Stimulated activated CD4-positive, alpha-beta T cell treated with anti-CD3 and anti-CD28 coated beads, TNF-alpha, amount 100 ng/mL, for 24 hours (primary cell): Measurements from ENCODE around the gene STK17A.
"Not testable (repeated sequence)": the region's sequence is repeated elsewhere in the genome, so short reads cannot be mapped to it uniquely, and the experiment has no call there.

Source experiments
- DNase-seq, 3 experiments: peaks; one replicate each; pipeline ENCODE4 v3.0.0-alpha.2; 2020; ENCODE audit warnings: low read depth in 3 of 3

STK17A gene

DNA sequence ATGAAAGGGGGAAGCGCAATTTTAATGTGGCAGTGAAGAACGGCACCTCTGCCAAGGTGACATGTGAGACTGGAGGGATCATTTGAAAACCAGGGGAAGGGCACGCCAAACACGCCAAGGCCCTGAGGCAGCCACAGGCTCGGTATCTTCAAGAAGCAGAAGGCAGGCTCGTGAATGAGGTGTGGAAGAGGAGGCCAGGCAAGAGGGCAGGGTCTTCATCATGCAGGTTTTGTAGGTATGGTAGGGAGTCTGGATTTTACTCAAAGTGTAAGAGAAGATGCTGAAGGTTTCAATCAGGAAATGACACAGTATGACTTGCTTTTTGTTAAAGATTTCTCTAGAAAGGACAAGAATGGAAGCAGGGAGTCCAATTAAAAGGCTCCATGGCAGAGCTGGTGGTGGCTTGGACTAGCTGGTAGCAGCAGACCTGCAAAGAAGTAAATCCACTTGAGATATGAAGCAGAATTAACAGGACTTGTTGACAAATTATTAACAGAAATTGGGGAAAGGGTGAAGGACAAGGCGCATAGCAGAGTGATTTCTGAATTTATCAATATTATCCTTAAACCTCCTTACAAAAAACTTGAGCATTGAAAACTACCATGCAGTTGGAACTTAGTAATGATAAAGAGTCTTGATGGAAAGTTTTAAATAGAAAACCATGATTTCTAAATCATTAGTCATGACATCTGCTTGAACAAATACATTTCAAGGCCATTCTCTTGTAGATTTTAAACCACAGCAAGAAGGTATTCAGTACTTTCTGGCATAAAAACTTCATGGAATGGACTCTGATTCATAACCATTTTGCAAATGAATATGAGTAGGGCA, 76.0 kb downstream of the STK17A start:
- DNase-seq: no peak

DNA sequence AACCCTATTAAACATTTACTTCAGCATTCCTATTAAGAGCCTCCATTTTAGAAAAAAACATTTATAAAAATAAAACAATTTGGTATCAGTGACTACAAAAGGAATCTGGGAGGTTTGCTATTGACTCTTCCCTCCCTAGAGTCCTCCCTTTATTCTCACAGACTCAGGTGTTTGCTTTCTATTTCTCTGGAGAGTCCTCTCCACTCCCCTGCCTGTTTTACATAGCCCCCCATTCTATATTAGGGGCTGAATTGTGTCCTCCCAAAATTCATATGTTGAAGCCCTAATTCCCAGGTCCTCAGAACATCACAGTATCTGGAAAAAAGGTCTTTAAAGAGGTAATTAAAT, 76.6 kb downstream of the STK17A start:
- DNase-seq: no peak

DNA sequence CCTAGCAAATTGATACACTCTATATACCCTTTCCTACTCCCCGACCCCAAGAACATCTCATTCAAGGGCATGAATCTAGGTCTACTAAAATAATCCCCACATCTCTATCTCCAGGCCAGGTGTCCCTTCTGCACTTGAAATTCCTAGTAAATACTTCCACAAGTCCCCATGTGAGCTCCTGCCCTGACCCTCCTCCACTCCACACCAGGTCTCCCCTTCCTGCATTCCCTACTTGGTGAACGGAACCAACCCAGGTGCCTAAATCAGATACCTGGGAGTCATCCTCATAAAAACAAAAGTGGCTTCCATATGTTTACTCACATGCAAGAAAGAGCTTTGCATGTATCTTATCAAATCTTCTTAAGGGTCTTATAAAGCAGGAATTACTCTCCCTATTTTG, 77.2 kb downstream of the STK17A start:
- no peak for DNase-seq

DNA sequence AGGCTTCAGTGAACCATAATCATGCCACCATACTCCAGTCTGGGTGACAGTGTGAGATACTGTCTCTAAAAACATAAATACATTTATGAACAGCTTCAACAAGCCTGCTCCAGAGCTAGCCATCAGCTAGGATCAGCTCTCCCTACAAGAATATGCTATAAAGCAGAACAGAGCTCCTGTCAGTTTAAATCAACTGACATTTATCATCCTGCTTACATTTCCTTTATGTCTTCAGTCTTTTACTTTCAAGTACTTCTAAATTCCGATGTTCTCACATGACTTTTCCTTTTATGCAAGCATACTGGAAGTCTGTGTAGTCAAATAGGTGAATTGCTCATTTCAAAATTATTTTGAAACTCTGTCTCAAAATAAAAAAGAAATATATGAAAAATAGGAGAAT, 81.8 kb downstream of the STK17A start:
- no peak for DNase-seq

DNA sequence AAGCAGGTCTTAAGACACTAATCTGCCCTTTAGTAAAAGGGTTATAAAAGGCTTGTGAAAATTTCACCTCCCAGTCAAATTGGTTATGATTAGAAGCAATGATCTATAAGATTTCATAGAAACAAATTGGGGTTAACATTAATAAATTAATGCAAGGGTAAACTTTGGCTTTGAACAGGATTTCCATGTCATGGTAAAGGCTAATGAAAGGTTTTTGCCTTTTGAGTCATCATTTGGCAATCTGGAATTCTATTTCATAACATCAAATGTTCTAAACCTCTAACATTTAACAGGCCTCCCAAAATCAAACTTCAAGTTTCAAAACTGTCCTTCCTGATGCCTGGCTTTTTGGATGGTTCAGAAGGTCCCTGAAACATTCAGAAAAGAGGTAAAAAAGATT, 84.0 kb downstream of the STK17A start:
- DNase-seq: no peak

DNA sequence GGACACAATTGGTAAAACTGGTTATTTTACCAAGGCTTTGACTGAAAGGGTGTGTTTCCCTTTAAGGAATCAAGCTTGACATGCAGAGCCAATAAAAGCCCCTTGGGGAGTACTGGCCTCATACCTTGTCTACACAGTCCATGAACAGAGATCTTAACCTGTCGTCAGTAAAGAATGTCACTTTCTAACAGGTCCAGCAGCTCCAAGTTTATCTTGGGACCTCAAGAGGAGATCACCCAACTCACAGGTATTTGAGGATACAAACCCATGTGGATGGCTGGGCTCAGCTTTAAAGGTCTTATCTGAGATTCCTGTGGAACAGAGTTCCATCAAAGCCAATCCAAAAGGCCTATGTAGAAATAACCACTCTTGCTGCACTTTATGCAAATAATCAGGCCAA, 85.1 kb downstream of the STK17A start:
- no peak for DNase-seq

DNA sequence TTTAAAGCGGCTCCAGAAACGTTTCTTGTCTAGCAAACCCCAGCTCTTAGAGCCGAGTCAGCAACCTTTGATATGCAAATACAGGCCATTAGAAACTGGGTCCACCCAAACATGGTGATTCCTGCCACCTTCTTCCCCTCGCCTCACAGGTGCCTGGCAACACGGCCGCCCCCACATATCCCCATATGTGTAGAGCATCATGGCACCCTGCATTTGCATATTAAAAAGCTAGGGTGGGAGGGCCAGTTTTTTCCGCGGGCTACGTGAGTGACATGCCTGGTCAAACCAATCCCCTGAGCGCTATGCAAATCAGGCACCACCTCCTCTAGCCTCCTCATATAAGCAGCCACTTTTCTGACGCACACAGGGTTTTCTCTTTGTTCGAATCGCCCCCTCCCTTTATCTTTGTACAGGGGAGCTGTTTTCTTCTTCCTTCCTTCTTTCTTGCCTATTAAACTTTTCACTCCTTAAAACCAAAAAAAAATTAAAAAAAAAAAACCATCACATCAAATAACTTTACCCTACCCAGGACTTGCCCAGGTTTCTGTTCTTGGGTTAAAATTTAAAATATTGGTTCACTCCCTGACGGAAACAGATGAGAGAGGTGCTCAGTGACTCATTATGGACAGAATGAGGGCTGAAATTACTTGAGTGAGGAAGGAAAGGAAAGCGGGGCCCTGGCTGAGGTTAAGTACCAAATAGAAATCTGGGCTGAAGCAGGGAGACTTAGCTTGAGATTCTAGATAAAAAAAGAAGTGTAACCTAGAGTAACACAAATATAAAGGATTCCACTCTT, 86.6 kb downstream of the STK17A start:
- peak; percentile 56 to 83 (median 74) for DNase-seq

DNA sequence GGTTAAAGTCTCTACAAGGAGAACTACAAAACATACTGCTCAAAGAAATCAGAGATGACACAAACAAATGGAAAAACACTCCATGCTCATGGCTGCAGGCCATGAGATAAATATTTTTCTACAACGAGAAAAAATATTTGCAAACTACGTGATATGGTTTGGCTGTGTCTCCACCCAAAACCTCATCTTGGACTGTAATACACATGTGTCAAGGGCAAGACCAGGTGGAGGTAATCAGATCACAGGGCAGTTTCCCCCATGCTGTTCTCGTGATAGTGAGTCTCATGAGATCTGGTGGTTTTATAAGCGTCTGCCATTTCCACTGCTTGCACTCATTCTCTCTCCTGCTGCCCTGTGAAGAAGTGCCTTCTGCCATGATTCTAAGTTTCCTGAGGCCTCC, 88.6 kb downstream of the STK17A start:
- no peak for DNase-seq

DNA sequence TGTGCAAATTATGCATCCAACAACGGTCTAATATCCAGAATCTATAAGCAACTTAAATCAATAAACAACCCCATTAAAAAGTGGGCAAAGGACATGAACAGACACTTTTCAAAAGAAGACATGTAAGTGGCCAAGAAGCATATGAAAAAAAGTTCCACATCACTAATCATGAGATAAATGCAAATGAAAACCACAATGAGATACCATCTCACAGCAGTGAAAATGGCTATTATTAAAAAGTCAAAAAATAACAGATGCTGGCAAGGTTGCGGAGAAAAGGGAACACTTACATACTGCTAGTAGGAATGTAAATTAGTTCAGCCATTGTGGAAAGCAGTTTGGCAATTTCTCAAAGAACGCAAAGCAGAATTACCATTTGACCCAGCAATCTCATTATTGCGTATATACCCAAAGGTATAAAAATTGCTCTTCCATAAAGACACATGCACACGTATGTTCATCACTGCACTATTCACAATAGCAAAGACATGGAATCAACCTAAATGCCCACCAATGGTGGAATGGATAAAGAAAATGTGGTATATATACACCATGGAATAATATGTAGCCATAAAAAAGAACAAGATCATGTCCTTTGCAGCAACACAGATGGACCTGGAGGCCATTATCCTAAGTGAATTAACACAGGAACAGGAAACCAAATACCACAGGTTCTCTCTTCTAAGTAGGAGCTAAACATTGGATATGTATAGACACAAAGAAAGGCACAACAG, 90.5 kb downstream of the STK17A start:
- not testable (repeated sequence) for DNase-seq

DNA sequence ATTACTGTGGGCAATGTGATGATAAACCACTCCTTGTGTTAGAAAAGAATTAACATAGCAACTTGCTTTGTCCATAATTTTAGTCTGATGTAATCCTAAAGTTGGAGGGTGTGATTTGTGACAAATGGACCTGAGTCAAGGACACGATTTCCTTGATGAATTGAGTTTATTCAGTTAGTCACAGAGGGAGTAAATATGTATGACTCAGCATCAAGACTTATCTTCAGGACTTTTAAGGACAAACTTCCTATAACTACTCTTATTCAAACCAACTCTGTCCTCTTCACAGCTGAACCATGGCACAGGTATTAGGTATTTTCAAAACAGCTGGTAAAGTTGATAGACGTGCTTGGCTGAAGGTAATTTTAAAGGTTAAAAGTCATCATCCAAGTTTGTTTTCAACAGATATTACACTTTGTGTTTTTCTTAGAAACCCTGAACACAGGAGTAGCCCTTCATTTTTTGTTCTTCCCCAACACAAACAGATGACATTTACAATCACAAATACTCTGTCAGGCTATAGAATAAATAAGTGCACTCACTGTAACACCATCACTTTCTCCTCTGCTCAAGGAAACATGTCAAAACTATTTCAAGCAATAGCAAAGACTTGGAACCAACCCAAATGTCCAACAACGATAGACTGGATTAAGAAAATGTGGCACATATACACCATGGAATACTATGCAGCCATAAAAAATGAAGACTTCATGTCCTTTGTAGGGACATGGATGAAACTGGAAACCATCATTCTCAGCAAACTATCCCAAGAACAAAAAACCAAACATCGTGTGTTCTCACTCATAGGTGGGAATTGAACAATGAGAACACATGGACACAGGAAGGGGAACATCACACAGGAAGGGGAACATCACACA, 91.9 kb downstream of the STK17A start:
- DNase-seq: no peak
